WERI-Rb-1 (cell line): ENCODE data around the gene OR52E4.

ENCODE experiments used
- DNase-seq: peaks from one replicate; pipeline ENCODE4 v3.0.0-alpha.2; 2020
- H3K27ac ChIP-seq: fragments of 250-450 bp; sonication (Bioruptor Pico); 2 replicates; pipeline ENCODE4 v1.5.1; 2020; ENCODE audit warnings: mild to moderate bottlenecking, moderate library complexity
- H3K27me3 ChIP-seq: fragments of 250-450 bp; sonication (Bioruptor Pico); 2 replicates; pipeline ENCODE4 v1.5.1; 2021; ENCODE audit warnings: mild to moderate bottlenecking, low read depth, moderate library complexity; ENCODE audit not compliant: insufficient read depth, severe bottlenecking
- H3K36me3 ChIP-seq: fragments of 250-450 bp; sonication (Bioruptor Pico); 2 replicates; pipeline ENCODE4 v1.5.1; 2020; ENCODE audit warnings: mild to moderate bottlenecking, moderate library complexity
- H3K4me3 ChIP-seq: 2 replicates; pipeline ENCODE4 v1.5.1; 2011; ENCODE audit warnings: low read depth, mild to moderate bottlenecking, control low read depth, low read length
- H3K9me3 ChIP-seq: fragments of 250-450 bp; sonication (Bioruptor Pico); 2 replicates; pipeline ENCODE4 v1.5.1; 2021; ENCODE audit warnings: mild to moderate bottlenecking, moderate library complexity; ENCODE audit not compliant: severe bottlenecking
- TF ChIP-seq, protein P1 (sequence below): IDR thresholded peaks from 2 replicates; pipeline ENCODE4 v1.5.1; 2011; ENCODE audit warnings: low read depth, mild to moderate bottlenecking, control low read depth, inconsistent platforms, low read length

OR52E4 gene

DNA sequence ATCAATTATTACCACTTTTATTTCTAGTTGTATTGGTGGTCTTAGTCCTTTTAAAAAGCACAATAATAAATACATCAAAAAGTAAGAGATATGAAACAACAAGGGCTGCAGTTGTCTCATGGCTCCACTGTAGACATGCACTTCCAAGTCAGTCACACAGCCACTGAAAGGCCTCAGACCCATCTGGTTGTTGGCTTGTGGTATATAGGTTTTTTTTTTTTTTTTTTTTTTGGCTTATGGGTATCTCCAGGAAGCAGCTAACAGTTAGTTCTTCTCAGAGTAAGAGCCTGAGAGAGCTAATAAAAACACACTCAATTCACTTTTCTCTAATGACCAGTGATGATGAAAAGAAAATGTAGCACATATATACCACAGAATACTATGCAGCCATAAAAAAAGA, 32.7 kb upstream of the OR52E4 start:
- Histone ChIP-seq H3K27ac (no peak overlapping the region), H3K27me3 (peaks cover 28% of the 10 kb centered on the region), H3K36me3 (no peaks in the 10 kb centered on the region), H3K9me3 (no peaks in the 10 kb centered on the region), H3K4me3 (no peak overlapping the region)
- no peak for DNase-seq
- TF ChIP-seq, protein P1, sequence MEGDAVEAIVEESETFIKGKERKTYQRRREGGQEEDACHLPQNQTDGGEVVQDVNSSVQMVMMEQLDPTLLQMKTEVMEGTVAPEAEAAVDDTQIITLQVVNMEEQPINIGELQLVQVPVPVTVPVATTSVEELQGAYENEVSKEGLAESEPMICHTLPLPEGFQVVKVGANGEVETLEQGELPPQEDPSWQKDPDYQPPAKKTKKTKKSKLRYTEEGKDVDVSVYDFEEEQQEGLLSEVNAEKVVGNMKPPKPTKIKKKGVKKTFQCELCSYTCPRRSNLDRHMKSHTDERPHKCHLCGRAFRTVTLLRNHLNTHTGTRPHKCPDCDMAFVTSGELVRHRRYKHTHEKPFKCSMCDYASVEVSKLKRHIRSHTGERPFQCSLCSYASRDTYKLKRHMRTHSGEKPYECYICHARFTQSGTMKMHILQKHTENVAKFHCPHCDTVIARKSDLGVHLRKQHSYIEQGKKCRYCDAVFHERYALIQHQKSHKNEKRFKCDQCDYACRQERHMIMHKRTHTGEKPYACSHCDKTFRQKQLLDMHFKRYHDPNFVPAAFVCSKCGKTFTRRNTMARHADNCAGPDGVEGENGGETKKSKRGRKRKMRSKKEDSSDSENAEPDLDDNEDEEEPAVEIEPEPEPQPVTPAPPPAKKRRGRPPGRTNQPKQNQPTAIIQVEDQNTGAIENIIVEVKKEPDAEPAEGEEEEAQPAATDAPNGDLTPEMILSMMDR = no peak

DNA sequence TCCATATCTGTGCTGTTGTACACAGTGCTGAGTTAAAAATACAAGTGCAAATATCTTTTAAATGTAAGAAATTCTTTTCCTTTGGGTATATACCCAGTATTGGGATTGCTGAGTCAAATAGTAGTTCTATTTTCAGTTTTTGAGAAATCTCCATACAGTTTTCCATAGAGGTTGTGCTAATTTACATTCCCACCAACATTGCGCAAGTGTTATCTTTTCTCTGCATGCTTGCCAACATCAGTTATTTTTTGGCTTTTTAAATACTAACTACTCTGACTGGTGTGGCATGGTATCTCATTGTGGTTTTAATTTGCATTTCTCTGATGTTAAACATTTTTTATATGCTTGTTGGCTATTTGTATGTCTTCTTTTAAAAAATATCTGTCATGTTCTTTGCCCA, 29.4 kb upstream of the OR52E4 start:
- DNase-seq = no peak
- H3K27ac ChIP-seq = no peak overlapping the region
- H3K27me3 ChIP-seq = peaks cover 29% of the 10 kb centered on the region
- H3K4me3 ChIP-seq = no peak overlapping the region
- peaks cover 4% of the 10 kb centered on the region for H3K9me3 ChIP-seq
- no peaks in the 10 kb centered on the region for H3K36me3 ChIP-seq
- TF ChIP-seq, protein P1 = no peak

DNA sequence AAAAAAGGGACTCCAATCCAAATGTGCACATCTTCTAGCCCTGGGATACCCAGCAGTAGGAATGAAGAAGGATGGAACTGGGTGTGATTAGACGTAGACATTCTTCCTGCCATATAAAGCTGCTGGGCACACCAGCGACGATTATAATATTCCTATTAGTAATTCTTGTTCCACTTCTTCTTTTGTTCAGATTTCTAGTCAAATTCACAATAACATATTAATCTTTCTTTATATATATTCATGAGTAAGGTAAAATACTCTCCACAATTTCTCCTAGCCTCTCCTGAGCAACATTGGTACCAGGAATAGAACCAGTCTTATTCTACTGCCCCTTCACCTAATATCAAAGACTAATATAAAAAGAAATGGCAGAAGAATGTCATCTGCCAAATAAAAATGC, 22.8 kb upstream of the OR52E4 start, which contains the start of gene OR52E8:
TSS of gene OR52E8 (minus strand) at position 101 of the 400 bp plus-strand sequence. CDS start at position 101, 0 bp downstream.
- peaks cover 4% of the 10 kb centered on the region for H3K9me3 ChIP-seq
- no peak for DNase-seq
- H3K27ac ChIP-seq = no peak within 1 kb of the TSS
- TF ChIP-seq, protein P1 = no peak
- peaks cover 30% of the 10 kb centered on the region for H3K27me3 ChIP-seq
- no peaks in the 10 kb centered on the region for H3K36me3 ChIP-seq
- H3K4me3 ChIP-seq = no peak within 1 kb of the TSS

DNA sequence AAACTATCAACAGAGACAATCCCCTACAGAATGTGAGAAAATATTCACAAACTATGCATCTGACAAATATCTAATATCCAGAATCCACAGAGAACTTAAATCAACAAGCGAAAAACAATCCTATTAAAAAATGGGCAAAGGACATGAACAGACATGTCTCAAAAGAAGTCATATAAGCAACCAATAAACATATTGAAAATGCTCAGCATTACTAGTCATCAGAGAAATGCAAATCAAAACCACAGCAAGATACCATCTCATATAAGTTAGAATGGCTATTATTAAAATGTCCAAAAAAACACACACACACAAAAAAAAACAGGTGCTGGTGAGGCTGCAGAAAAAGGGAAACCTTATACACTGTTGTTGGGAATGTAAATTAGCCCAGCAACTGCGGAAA, 14.6 kb upstream of the OR52E4 start:
- H3K4me3 ChIP-seq = no peak overlapping the region
- no peaks in the 10 kb centered on the region for H3K36me3 ChIP-seq
- DNase-seq = no peak
- TF ChIP-seq, protein P1 = no peak
- no peak overlapping the region for H3K27ac ChIP-seq
- no peaks in the 10 kb centered on the region for H3K9me3 ChIP-seq
- peaks cover 9% of the 10 kb centered on the region for H3K27me3 ChIP-seq

DNA sequence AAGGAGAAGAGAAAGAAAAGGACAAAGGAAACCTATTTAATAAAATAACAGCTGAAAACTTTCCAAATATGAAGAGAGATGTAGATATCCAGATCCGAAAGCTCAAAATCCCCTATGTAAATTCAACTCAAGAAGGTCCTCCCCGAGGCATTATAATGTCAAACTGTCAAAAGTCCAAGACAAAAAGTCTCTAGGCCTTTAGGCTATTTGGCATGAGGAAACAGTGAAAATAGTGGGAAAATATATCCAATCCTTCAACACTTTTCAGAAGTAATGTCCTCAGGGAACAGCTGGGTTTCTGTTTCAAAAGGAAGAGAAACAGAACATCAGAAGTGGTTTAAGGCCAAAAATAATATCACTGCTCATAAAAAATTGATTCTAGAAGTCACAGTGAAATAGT, 1.9 kb upstream of the OR52E4 start:
- H3K27me3 ChIP-seq = peaks cover 48% of the 10 kb centered on the region
- no peak for DNase-seq
- no peak overlapping the region for H3K4me3 ChIP-seq
- TF ChIP-seq, protein P1 = no peak
- no peaks in the 10 kb centered on the region for H3K36me3 ChIP-seq
- H3K9me3 ChIP-seq = no peaks in the 10 kb centered on the region
- H3K27ac ChIP-seq = no peak overlapping the region

DNA sequence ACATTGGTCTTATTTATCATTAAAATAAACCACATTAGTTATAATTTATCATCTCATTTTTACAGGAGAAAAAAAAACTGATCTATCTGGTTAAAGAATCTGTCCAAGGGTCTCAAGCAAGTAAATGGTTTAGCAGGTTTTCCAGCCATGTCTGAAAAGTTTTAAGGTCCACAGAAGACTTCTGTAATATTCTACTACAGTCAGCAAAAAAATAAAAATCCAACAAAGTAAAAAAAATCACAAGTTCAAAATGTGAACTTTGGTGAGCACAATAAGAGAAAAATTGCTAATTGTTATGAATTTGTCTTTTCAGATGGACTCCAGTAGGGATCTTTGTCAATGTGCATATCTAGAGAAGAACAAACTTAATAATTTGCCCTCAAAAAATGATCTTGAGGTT, 1.3 kb downstream of the OR52E4 start:
- H3K9me3 ChIP-seq = no peaks in the 10 kb centered on the region
- no peak overlapping the region for H3K27ac ChIP-seq
- H3K4me3 ChIP-seq = no peak overlapping the region
- TF ChIP-seq, protein P1 = no peak
- no peaks in the 10 kb centered on the region for H3K36me3 ChIP-seq
- peaks cover 69% of the 10 kb centered on the region for H3K27me3 ChIP-seq
- no peak for DNase-seq
